AG08396 (cell line): ENCODE data around the gene PNMA8A.

ENCODE experiments used
- DNase-seq: peaks from one replicate; pipeline ENCODE4 v3.0.0; 2012; ENCODE audit warnings: low spot score, mixed read lengths

PNMA8A gene

GRCh38 chr19:46492841-46493235 lies 21.5 kb upstream of the PNMA8A start:
- no peak for DNase-seq

GRCh38 chr19:46491975-46492682 lies 20.8 kb upstream of the PNMA8A start:
- no peak for DNase-seq

- no peak for DNase-seq
Measured at GRCh38 chr19:46490774-46491173, 19.4 kb upstream of the PNMA8A start.

DNA sequence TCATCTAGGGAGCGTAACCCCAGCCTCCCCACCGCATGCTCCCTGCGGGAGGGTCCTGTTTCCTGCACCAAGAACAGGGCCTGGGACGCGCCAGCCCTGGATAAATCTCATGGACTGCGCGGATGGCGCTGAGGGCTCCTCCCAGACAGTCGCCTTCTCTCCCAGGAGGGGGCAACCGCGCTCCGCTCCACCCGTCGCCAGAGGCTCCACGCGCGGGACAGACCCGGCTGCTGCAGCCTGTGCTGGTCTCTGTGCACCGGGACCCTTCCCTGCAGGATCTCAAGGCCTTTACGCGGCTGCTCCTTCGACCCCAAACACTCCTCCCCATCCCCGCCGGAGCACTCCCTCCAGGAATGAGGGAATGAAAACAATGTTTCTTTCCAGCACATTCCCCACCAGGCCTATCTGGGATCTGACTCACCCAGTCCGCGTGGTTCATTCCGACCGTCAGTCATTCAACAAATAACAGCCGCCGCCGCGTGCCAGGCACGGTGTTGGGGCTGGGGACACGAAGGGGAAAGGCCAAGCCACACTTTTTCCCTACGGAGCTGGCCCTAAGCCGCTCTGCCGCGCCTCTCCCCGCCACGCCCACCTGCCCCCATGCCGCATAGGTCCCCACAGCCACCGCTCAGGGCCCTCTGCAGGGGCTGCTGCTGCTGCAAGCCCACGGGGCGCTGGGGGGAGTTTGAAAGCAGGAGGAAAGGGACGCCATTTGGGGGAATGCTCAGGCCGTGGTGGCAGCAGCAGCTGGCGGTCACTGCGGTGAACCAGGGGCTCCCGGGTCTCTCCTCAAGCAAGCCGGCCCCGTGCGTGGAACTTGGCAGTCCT lies 18.3 kb upstream of the PNMA8A start:
- peak; percentile 80 for DNase-seq

GRCh38 chr19:46488551-46488950 lies 17.2 kb upstream of the PNMA8A start:
- DNase-seq, result no peak

DNA sequence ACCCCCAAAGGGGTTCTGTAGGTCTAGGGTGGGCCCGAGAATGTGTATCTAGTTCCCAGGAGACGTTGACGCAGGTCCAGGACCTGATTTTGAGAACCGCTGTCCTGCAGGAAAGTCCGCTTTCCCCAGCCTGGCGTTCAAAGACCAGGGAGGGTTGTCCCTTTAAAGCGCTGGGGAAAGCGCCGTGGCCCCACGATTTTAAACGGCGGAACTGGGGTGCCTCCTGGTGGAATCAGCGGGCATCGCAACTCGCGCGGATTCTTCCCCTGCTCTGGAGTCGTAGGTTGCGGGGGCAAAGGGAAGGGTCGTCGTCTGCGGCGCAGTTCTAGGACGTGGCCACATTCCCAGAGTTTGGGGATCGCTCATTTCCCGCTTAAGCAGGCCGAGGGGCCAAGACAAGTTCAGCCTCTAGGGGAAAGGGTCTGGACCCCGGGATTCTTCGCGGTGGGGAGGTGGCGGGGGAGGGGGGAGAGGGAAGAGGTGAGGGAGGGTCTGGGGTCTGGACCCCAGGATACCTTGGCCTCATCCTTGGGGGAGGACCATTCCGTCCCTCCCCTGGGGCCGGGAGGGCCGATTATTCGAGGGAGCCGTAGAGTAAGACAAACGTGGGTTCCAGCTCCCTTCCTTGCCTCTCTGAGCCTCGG lies 16.6 kb upstream of the PNMA8A start:
- DNase-seq, result peak; percentile 88

GRCh38 chr19:46487178-46487801 lies 15.9 kb upstream of the PNMA8A start:
- DNase-seq, result peak; percentile 13

- no peak for DNase-seq
Measured at GRCh38 chr19:46486358-46486757, 15.0 kb upstream of the PNMA8A start.

DNA sequence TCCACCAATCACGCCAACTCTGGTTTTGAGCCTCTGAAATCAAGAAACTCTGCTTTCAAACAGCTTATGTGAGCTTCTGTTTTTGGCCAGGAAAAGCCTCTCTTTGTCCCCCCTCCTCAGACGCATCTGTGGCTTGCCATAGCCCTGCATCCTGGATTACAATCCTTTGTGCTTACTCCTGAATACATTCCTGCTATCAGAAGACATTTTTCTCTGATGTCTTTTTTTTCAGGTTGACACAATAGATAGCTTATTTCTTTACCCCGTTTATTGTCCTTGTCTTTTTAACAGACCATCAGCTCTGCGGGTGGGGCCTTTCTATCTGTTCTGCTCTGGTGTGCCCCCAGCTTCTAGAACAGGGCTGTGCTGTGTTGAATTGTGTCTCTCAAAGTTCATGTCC lies 13.3 kb upstream of the PNMA8A start:
- no peak for DNase-seq

DNA sequence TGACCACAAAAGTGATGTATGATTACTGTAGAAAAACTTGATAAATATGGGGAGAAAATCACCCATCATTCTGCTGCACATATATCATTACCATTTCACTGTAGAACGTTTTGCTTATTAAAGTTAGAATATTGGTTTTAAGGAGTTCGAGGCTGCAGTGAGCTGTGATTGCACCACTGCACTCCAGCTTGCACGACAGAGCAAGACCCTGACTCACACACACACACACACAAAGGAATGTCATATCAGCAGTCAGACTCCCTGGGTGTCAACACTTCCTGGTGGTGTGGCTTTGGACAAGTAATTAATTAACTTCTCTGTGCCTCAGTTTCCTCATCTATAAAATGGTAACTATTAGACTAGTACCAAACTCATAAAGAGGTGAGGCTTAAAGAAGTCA lies 11.3 kb upstream of the PNMA8A start:
- no peak for DNase-seq

DNA sequence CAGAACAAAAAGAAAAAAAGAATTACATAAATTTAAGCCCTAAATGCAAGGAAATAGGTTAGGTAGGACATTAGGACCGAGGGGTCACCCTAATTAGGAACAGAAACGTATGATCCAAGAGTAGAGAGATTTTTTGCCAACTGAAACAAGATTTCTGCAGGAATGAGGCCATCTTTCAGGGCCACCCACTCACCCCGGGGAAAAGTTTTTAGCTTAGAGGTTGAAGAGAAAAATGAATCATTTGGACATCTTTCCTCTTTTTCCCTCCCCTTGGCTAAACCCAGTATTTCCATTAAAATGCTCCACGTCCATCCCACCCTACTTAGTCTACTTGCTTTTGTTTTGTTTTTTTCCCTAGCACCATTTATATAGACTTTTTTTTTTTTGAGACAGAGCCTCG lies 10.6 kb upstream of the PNMA8A start:
- no peak for DNase-seq

GRCh38 chr19:46481223-46481848 lies 10.0 kb upstream of the PNMA8A start:
- DNase-seq, result no peak

GRCh38 chr19:46480415-46480814 lies 9.1 kb upstream of the PNMA8A start:
- peak; percentile 56 for DNase-seq

DNA sequence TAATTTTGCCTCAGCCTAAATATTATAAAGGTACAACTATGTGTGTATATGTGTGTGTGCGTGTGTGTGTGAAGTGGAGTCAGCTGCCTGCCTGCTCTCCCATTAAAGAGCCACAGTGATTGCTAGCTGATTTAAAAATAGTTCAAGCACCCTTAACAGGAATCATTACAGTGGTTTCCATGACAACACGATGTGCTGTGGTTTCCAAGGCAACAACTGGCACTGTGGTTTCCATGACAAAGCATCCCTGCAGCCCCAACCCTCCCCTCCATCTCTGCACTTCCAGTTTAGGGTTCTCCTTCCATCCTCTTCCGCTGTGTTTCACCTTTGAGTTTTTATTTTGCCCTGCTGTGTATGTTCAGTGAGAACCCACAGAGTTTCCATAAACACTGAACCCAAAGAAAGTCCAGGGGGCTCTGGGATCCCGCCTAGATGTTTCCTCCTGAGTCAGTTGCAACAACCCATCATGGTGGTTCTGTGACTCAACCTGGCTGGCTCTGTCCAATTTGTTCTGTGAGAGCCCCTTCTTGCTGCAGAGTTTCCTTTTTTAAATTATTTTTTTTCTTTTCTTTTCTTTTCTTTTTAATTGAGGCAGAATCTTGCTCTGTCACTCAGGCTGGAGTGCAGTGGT lies 7.1 kb upstream of the PNMA8A start:
- DNase-seq, result peak; percentile 65

DNA sequence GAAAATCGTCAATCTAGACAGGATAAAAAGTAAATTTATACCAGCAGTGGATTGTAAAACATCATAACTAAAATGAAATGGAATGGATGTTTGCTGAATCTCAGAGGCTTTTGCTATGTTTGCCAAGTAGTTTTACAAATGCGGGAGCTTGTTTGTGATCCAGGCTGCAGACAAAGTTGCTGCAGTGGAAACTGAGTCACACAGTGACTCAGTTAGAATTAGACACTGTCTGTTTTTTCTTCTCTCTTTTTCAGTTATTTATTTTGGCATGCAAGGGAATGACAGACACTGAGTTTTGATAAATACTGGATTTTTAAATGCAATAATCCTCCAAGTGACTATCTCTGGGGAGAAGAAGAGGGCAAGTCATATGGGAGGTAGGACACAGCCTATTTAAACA lies 4.6 kb upstream of the PNMA8A start:
- no peak for DNase-seq

GRCh38 chr19:46474211-46474610 lies 2.8 kb upstream of the PNMA8A start:
- no peak for DNase-seq

- no peak for DNase-seq
Measured at GRCh38 chr19:46472592-46472991, 1.2 kb upstream of the PNMA8A start.

DNA sequence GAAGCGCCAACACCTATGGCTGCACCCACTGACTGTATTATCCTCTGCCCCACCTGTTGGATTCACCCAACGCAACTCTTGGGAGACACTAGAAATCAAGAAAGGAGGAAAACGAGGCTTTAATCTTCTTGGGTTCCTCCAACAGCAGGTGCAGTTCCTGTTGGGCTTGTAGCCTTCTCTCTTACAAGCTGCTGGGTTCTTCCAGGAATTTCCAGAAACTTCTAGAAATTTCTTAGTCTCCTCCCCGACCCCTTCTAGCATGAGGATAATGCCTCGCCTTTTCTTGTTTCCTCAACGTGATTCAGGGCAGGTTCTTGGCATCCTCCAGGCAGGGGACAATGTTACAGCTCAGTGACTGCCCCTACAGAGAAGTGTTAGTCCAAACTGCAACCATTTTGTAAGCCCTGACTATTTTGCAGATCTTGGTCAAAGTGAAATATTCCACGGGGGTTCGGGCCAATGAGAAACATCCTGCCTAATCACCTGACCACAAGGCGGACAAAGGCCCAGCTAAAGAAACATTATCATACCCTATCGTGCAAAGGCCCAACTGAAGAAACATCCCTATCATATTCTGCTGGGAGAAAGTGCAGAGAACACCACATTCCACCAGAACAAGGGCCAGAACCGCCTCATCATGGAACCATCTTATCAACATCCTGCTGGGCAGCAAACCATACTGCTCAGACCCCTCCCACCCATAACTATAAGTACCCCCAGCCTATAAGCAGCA lies 614 bp upstream of the PNMA8A start:
- DNase-seq, result no peak

- no peak for DNase-seq
Measured at GRCh38 chr19:46470376-46470775, 987 bp downstream of the PNMA8A start.

- no peak for DNase-seq
Measured at GRCh38 chr19:46469541-46470185, 1.7 kb downstream of the PNMA8A start.
